HEK293 (cell line): ENCODE measurements around the gene PTGR1.

Experiments used
- CTCF ChIA-PET: fragments of 350-600 bp; formaldehyde crosslinking; extraction: SDS; loops from one replicate; lab custom pipeline; 2021; ENCODE audit warnings: antibody characterized with exemption; lab: Yijun Ruan, JAX
- POLR2A ChIA-PET: fragments of 300-600 bp; formaldehyde crosslinking; extraction: SDS; loops from one replicate; lab custom pipeline; 2020; ENCODE audit warnings: antibody characterized with exemption, inconsistent platforms; lab: Yijun Ruan, JAX
- H3K27ac ChIP-seq: fragments of 200-500 bp; sonication (Bioruptor generic); 2 replicates; pipeline ENCODE4 v1.5.1; 2014; ENCODE audit warnings: low read depth, low read length, control low read depth, inconsistent platforms; ENCODE audit errors: extremely low read depth
- H3K36me3 ChIP-seq, 2 experiments: fragments of 200-500 bp in 1 of 2; sonication (Bioruptor generic) in 1 of 2; 1 replicate in 1 of 2; 2 replicates in 1 of 2; pipeline ENCODE4 v1.5.1; 2014 to 2017; ENCODE audit warnings: inconsistent platforms in 2 of 2, low read length in 2 of 2; ENCODE audit not compliant: control insufficient read depth in 2 of 2, insufficient read depth in 1 of 2
- H3K4me1 ChIP-seq: fragments of 200-500 bp; sonication (Bioruptor generic); 2 replicates; pipeline ENCODE4 v1.5.1; 2014; ENCODE audit warnings: mild to moderate bottlenecking, low read length, inconsistent platforms; ENCODE audit not compliant: control insufficient read depth, insufficient read depth
- H3K4me3 ChIP-seq: 2 replicates; pipeline ENCODE4 v1.5.1; 2011; ENCODE audit warnings: low read depth, mild to moderate bottlenecking, control low read depth, low read length, moderate library complexity
- H3K9me3 ChIP-seq: fragments of 200-500 bp; sonication (Bioruptor generic); 2 replicates; pipeline ENCODE4 v1.5.1; 2014; ENCODE audit warnings: low read depth, low read length, inconsistent platforms; ENCODE audit not compliant: control insufficient read depth, insufficient read depth
- IKZF3 ChIP-seq: fragments of 450-650 bp; IDR thresholded peaks from 2 replicates; pipeline ENCODE4 v1.5.0; 2018; ENCODE audit warnings: missing biosample characterization, mild to moderate bottlenecking, missing genetic modification characterization, moderate library complexity
- OVOL3 ChIP-seq: fragments of 450-650 bp; formaldehyde crosslinking; IDR thresholded peaks from 2 replicates; pipeline ENCODE4 v1.5.1; 2016; ENCODE audit warnings: missing biosample characterization, missing genetic modification characterization
- SP7 ChIP-seq: fragments of 450-650 bp; formaldehyde crosslinking; IDR thresholded peaks from 2 replicates; pipeline ENCODE4 v1.5.1; 2016; ENCODE audit warnings: missing biosample characterization, missing genetic modification characterization
- TCF7L2 ChIP-seq: IDR thresholded peaks from 2 replicates; pipeline ENCODE4 v1.6.1; 2011; ENCODE audit warnings: low read depth, mild to moderate bottlenecking, inconsistent platforms, low read length, moderate library complexity, borderline replicate concordance
- YY2 ChIP-seq: fragments of 450-650 bp; formaldehyde crosslinking; IDR thresholded peaks from 2 replicates; pipeline ENCODE4 v1.5.1; 2016; ENCODE audit warnings: missing biosample characterization, missing genetic modification characterization
- ZBTB44 ChIP-seq: fragments of 450-650 bp; IDR thresholded peaks from 2 replicates; pipeline ENCODE4 v1.5.1; 2018; ENCODE audit warnings: missing biosample characterization, mild to moderate bottlenecking, missing genetic modification characterization
- ZBTB8A ChIP-seq: fragments of 450-650 bp; formaldehyde crosslinking; IDR thresholded peaks from 2 replicates; pipeline ENCODE4 v1.5.1; 2016; ENCODE audit warnings: missing biosample characterization, missing genetic modification characterization
- ZNF121 ChIP-seq: fragments of 450-650 bp; formaldehyde crosslinking; IDR thresholded peaks from 2 replicates; pipeline ENCODE4 v1.5.1; 2016; ENCODE audit warnings: missing biosample characterization, missing genetic modification characterization
- ZNF146 ChIP-seq: fragments of 450-650 bp; formaldehyde crosslinking; IDR thresholded peaks from 2 replicates; pipeline ENCODE4 v1.5.1; 2016; ENCODE audit warnings: missing biosample characterization, missing genetic modification characterization
- ZNF202 ChIP-seq: fragments of 450-650 bp; formaldehyde crosslinking; IDR thresholded peaks from 2 replicates; pipeline ENCODE4 v1.5.1; 2016; ENCODE audit warnings: missing biosample characterization, missing genetic modification characterization, borderline replicate concordance
- ZNF214 ChIP-seq: fragments of 450-650 bp; formaldehyde crosslinking; IDR thresholded peaks from 2 replicates; pipeline ENCODE4 v1.5.1; 2017; ENCODE audit warnings: missing biosample characterization, mild to moderate bottlenecking, missing genetic modification characterization, borderline replicate concordance
- ZNF221 ChIP-seq: fragments of 450-650 bp; formaldehyde crosslinking; IDR thresholded peaks from 2 replicates; pipeline ENCODE4 v1.5.1; 2017; ENCODE audit warnings: missing biosample characterization, missing genetic modification characterization, borderline replicate concordance
- ZNF239 ChIP-seq: fragments of 450-650 bp; formaldehyde crosslinking; IDR thresholded peaks from 2 replicates; pipeline ENCODE4 v1.5.1; 2016; ENCODE audit warnings: missing biosample characterization, missing genetic modification characterization
- ZNF324 ChIP-seq: fragments of 450-650 bp; formaldehyde crosslinking; IDR thresholded peaks from 2 replicates; pipeline ENCODE4 v1.5.1; 2016; ENCODE audit warnings: missing biosample characterization, missing genetic modification characterization
- ZNF341 ChIP-seq: fragments of 450-650 bp; formaldehyde crosslinking; IDR thresholded peaks from 2 replicates; pipeline ENCODE4; 2016; ENCODE audit warnings: low read depth, missing biosample characterization, missing genetic modification characterization
- ZNF426 ChIP-seq: fragments of 450-650 bp; formaldehyde crosslinking; IDR thresholded peaks from 2 replicates; pipeline ENCODE4 v1.5.1; 2017; ENCODE audit warnings: missing biosample characterization, missing genetic modification characterization, mild to moderate bottlenecking, inconsistent platforms, moderate library complexity
- ZNF48 ChIP-seq: fragments of 450-650 bp; formaldehyde crosslinking; IDR thresholded peaks from 2 replicates; pipeline ENCODE4 v1.5.1; 2016; ENCODE audit warnings: missing biosample characterization, missing genetic modification characterization
- ZNF521 ChIP-seq: fragments of 450-650 bp; formaldehyde crosslinking; IDR thresholded peaks from 2 replicates; pipeline ENCODE4 v1.5.1; 2017; ENCODE audit warnings: missing biosample characterization, mild to moderate bottlenecking, missing genetic modification characterization
- ZNF571 ChIP-seq: fragments of 450-650 bp; formaldehyde crosslinking; IDR thresholded peaks from 2 replicates; pipeline ENCODE4 v1.5.0; 2017; ENCODE audit warnings: missing biosample characterization, missing genetic modification characterization
- ZNF585B ChIP-seq: fragments of 450-650 bp; formaldehyde crosslinking; IDR thresholded peaks from 2 replicates; pipeline ENCODE4 v1.5.1; 2016; ENCODE audit warnings: missing biosample characterization, missing genetic modification characterization
- ZNF645 ChIP-seq: fragments of 450-650 bp; formaldehyde crosslinking; IDR thresholded peaks from 2 replicates; pipeline ENCODE4; 2016; ENCODE audit warnings: missing biosample characterization, missing genetic modification characterization
- ZNF791 ChIP-seq: fragments of 450-650 bp; formaldehyde crosslinking; IDR thresholded peaks from 2 replicates; pipeline ENCODE4 v1.5.1; 2016; ENCODE audit warnings: missing biosample characterization, missing genetic modification characterization
- TF ChIP-seq, protein P1 (sequence below): fragments of 450-650 bp; formaldehyde crosslinking; IDR thresholded peaks from 2 replicates; pipeline ENCODE4 v1.5.1; 2016; ENCODE audit warnings: missing biosample characterization, missing genetic modification characterization
- TF ChIP-seq, protein P2 (sequence below): fragments of 450-650 bp; formaldehyde crosslinking; IDR thresholded peaks from 2 replicates; pipeline ENCODE4 v1.5.1; 2017; ENCODE audit warnings: missing biosample characterization, missing genetic modification characterization

Gene PTGR1

GRCh38 chr9:111588846-111589245 lies 10.6 kb downstream of the PTGR1 start:
- TF ChIP-seq ZNF214 (tag by site-specific recombination) (no peak), ZNF585B (no peak), ZNF791 (tag by site-specific recombination) (no peak), ZNF645 (tag by site-specific recombination) (no peak), ZNF221 (tag by site-specific recombination) (no peak), ZBTB8A (tag by site-specific recombination) (no peak)
- TF ChIP-seq, protein P1, sequence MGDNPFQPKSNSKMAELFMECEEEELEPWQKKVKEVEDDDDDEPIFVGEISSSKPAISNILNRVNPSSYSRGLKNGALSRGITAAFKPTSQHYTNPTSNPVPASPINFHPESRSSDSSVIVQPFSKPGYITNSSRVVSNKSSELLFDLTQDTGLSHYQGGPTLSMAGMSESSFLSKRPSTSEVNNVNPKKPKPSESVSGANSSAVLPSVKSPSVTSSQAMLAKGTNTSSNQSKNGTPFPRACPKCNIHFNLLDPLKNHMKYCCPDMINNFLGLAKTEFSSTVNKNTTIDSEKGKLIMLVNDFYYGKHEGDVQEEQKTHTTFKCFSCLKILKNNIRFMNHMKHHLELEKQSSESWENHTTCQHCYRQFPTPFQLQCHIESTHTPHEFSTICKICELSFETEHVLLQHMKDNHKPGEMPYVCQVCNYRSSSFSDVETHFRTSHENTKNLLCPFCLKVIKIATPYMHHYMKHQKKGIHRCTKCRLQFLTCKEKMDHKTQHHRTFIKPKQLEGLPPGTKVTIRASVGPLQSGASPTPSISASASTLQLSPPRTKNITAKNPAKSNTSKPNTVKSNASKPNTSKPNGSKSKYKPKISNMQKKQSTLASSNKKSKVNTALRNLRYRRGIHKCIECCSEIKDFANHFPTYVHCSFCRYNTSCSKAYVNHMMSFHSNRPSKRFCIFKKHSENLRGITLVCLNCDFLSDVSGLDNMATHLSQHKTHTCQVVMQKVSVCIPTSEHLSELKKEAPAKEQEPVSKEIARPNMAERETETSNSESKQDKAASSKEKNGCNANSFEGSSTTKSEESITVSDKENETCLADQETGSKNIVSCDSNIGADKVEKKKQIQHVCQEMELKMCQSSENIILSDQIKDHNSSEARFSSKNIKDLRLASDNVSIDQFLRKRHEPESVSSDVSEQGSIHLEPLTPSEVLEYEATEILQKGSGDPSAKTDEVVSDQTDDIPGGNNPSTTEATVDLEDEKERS (tag by site-specific recombination) = no peak
- Histone ChIP-seq H3K4me3 (no peak overlapping the region), H3K36me3 (peaks cover 0 to 31% of the 10 kb centered on the region in 2 experiments; a peak in 2 of 3 replicates), H3K9me3 (no peaks in the 10 kb centered on the region), H3K27ac (no peak overlapping the region), H3K4me1 (no peaks in the 10 kb centered on the region)
- CTCF ChIA-PET = interaction anchor here (0.6 kb wide), 1 partner anchor 163 kb away, joined by 3 read pairs; no protein-coding TSS in a partner anchor
- POLR2A ChIA-PET = no interaction called here

- Histone ChIP-seq H3K9me3 (no peaks in the 10 kb centered on the region), H3K4me1 (no peaks in the 10 kb centered on the region), H3K4me3 (no peak overlapping the region), H3K36me3 (peaks cover 0 to 43% of the 10 kb centered on the region in 2 experiments; a peak in 2 of 3 replicates), H3K27ac (no peak overlapping the region)
- CTCF ChIA-PET = no interaction called here
- POLR2A ChIA-PET = no interaction called here
- TF ChIP-seq ZNF341 (tag by site-specific recombination) = no peak
- no peak for TF ChIP-seq ZNF121 (tag by site-specific recombination)
- no peak for TF ChIP-seq ZNF239
- TF ChIP-seq ZNF146 (tag by site-specific recombination) = no peak
- no peak for TF ChIP-seq SP7
- no peak for TF ChIP-seq ZNF645 (tag by site-specific recombination)
- no peak for TF ChIP-seq OVOL3 (tag by site-specific recombination)
- no peak for TF ChIP-seq ZNF202 (tag by site-specific recombination)
- TF ChIP-seq ZNF521 (tag by site-specific recombination) = no peak
- TF ChIP-seq, protein P2, sequence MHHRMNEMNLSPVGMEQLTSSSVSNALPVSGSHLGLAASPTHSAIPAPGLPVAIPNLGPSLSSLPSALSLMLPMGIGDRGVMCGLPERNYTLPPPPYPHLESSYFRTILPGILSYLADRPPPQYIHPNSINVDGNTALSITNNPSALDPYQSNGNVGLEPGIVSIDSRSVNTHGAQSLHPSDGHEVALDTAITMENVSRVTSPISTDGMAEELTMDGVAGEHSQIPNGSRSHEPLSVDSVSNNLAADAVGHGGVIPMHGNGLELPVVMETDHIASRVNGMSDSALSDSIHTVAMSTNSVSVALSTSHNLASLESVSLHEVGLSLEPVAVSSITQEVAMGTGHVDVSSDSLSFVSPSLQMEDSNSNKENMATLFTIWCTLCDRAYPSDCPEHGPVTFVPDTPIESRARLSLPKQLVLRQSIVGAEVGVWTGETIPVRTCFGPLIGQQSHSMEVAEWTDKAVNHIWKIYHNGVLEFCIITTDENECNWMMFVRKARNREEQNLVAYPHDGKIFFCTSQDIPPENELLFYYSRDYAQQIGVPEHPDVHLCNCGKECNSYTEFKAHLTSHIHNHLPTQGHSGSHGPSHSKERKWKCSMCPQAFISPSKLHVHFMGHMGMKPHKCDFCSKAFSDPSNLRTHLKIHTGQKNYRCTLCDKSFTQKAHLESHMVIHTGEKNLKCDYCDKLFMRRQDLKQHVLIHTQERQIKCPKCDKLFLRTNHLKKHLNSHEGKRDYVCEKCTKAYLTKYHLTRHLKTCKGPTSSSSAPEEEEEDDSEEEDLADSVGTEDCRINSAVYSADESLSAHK (tag by site-specific recombination) = no peak
- no peak for TF ChIP-seq YY2 (tag by site-specific recombination)
- TF ChIP-seq ZBTB44 (tag by site-specific recombination) = no peak
- no peak for TF ChIP-seq TCF7L2
- no peak for TF ChIP-seq ZNF324
- TF ChIP-seq IKZF3 (tag by site-specific recombination) = no peak
- TF ChIP-seq ZNF426 (tag by site-specific recombination) = no peak
- TF ChIP-seq ZNF571 (tag by site-specific recombination) = no peak
- no peak for TF ChIP-seq ZNF48
Observed at GRCh38 chr9:111586378-111586777, 13.1 kb downstream of the PTGR1 start.
